ENCODE results near the gene CEP128.
"Not testable (repeated sequence)": the region's sequence is repeated elsewhere in the genome, so short reads cannot be mapped to it uniquely, and the experiment has no call there.

- not testable (repeated sequence) for TF ChIP-seq POLR2AphosphoS5 (IDR thresholded peaks at IDR 0.05; ENCODE audit: low read depth); CTCF (conservative IDR thresholded peaks at IDR 0.05; ENCODE audit: low read depth in 2 of 2); CREB1 (CRISPR knock-in tag; IDR thresholded peaks at IDR 0.05; ENCODE audit: low read depth); REST (IDR thresholded peaks at IDR 0.05; ENCODE audit: unreplicated experiment); EZH2phosphoT487 (IDR thresholded peaks at IDR 0.05; ENCODE audit: unreplicated experiment); EZH2 (IDR thresholded peaks at IDR 0.05; ENCODE audit: low read depth, unreplicated experiment); JUNB (IDR thresholded peaks at IDR 0.05; ENCODE audit: unreplicated experiment); ETS1 (IDR thresholded peaks at IDR 0.05); ZNF462 (CRISPR knock-in tag; IDR thresholded peaks at IDR 0.05); ZNF114 (CRISPR knock-in tag; IDR thresholded peaks at IDR 0.05)
Observed at GRCh38 chr14:80953211-80953610, 11.7 kb upstream of the CEP128 start.
